ENCODE results near the gene NPHP3. TPM values are rescaled to one million over a fixed set of nuclear protein-coding genes. Genes with fewer than 3 reads are reported as not detected.

The NPHP3 gene
- total RNA-seq, 1 experiment from 2014 or later = 10.8 TPM

DNA sequence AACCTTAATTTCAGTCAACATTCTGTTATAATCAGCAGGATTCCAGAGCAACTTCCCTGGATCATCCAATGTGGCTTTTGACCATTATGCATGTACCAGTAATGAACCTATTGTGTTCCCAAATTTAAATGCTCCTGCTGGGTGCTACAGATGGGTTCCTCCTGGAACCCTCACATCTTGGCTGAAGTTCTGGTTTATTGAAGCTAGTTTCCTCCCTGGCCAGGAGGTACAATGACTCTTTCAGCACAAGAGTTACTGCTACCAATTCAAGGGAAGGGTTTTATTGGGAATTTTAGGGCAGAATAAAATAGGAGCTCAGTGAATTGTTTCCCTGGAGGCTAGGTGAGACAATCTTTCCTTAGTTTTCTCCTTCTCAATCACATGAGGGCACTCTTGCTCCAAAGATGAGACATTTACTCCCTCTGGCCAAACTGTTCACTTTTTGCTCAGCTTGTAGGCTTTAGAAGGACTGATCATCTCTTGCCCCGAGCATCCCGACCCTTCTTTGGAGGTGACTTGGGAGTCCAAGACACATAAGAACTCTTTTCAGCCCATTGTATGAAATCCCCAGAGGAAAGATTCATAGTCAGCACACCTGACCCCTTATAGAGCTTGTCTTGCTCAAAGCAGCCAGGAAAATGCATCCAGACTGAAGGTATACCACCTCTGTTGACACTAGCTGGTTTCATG, 8.8 kb upstream of the NPHP3 start:
- Histone ChIP-seq H3K4me1 (ENCODE audit: insufficient read depth, low read length) (no peaks in the 10 kb centered on the region), H2BK15ac (ENCODE audit: low read depth, low read length) (peak overlapping the region; percentile 18; the same call in 1 of the 2 replicates), H3K9me3 (ENCODE audit: control insufficient read depth, low read depth, low read length) (no peaks in the 10 kb centered on the region), H4K8ac (replicated peaks; ENCODE audit: insufficient read length, low read depth, low read length) (no peak overlapping the region), H3K4me2 (ENCODE audit: insufficient read depth, insufficient read length, low read length) (no peak overlapping the region), H4K5ac (ENCODE audit: insufficient read length, low read depth, low read length) (no peak overlapping the region), H2BK20ac (ENCODE audit: low read depth, low read length, poor library complexity, severe bottlenecking) (no peak overlapping the region), H2BK12ac (ENCODE audit: insufficient read length, low read depth, low read length) (no peak overlapping the region), H2AFZ (ENCODE audit: low read length) (no peak overlapping the region), H3K4ac (ENCODE audit: low read depth, low read length) (no peak overlapping the region), H3K14ac (ENCODE audit: insufficient read depth, low read length) (no peak overlapping the region), H2BK5ac (ENCODE audit: insufficient read length, low read length) (no peak overlapping the region), H4K91ac (ENCODE audit: insufficient read length, low read depth, low read length) (no peak overlapping the region), H3K23me2 (ENCODE audit: insufficient read length, low read depth, low read length, poor library complexity, severe bottlenecking) (no peaks in the 10 kb centered on the region), H3K79me1 (ENCODE audit: insufficient read depth, low read depth, low read length, poor library complexity, severe bottlenecking) (no peaks in the 10 kb centered on the region), H3K27ac (ENCODE audit: insufficient read length, low read depth, low read length) (no peak overlapping the region), H3K9ac (ENCODE audit: extremely low read depth, insufficient read length, low read length) (no peak overlapping the region), H3K23ac (ENCODE audit: insufficient read length, low read depth, low read length) (no peak overlapping the region), H2AK5ac (ENCODE audit: insufficient read length, low read length) (no peak overlapping the region), H3K56ac (ENCODE audit: insufficient read length, low read depth, low read length) (no peak overlapping the region), H2BK120ac (ENCODE audit: low read depth, low read length, poor library complexity, severe bottlenecking) (no peak overlapping the region), H3K27me3 (ENCODE audit: insufficient read depth, low read length) (no peaks in the 10 kb centered on the region), H3K79me2 (ENCODE audit: insufficient read depth, low read length) (no peaks in the 10 kb centered on the region), H4K20me1 (ENCODE audit: control insufficient read depth, insufficient read depth, insufficient read length) (no peaks in the 10 kb centered on the region), H3K18ac (ENCODE audit: insufficient read length, low read depth, low read length) (no peak overlapping the region), H3T11ph (ENCODE audit: low read length) (no peak overlapping the region)
- no peaks in the 10 kb centered on the region for H3K27me3 Mint-ChIP-seq (ENCODE audit: low read depth)
- no peak overlapping the region for H3K4me3 Mint-ChIP-seq
- no CpG with 5 or more reads among the region's 2 CpGs for WGBS (ENCODE audit: extremely low coverage, insufficient read length, low lambda C conversion rate)
- TF ChIP-seq, protein P1, sequence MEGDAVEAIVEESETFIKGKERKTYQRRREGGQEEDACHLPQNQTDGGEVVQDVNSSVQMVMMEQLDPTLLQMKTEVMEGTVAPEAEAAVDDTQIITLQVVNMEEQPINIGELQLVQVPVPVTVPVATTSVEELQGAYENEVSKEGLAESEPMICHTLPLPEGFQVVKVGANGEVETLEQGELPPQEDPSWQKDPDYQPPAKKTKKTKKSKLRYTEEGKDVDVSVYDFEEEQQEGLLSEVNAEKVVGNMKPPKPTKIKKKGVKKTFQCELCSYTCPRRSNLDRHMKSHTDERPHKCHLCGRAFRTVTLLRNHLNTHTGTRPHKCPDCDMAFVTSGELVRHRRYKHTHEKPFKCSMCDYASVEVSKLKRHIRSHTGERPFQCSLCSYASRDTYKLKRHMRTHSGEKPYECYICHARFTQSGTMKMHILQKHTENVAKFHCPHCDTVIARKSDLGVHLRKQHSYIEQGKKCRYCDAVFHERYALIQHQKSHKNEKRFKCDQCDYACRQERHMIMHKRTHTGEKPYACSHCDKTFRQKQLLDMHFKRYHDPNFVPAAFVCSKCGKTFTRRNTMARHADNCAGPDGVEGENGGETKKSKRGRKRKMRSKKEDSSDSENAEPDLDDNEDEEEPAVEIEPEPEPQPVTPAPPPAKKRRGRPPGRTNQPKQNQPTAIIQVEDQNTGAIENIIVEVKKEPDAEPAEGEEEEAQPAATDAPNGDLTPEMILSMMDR (conservative IDR thresholded peaks at IDR 0.05) = peak; percentile 75
- no peak overlapping the region for H3K27ac Mint-ChIP-seq
- DNase-seq = no peak
- no peaks in the 10 kb centered on the region for H3K9me3 Mint-ChIP-seq
- no peaks in the 10 kb centered on the region for H3K36me3 Mint-ChIP-seq (ENCODE audit: insufficient read depth in 1 of 3, low read depth in 3 of 3)
- peaks cover 2 to 11% of the 10 kb centered on the region in 2 experiments for H3K4me1 Mint-ChIP-seq

Measured in H9 (cell line).